IMR-90 (cell line): ENCODE data around the gene TTC7B. TPM values are rescaled to one million over a fixed set of nuclear protein-coding genes. Genes with fewer than 3 reads are reported as not detected.

ENCODE experiments used
- ATAC-seq: fragments of 200-7000 bp; cut with Tn5 transposase; 2 replicates; pipeline ENCODE4 v1.9.1; 2020; ENCODE audit warnings: low read depth, mild to moderate bottlenecking, moderate library complexity
- BruUV-seq: library from RNA; stranded (reverse); fragments of 400-500 nt; replicated peaks from 2 replicates; lab custom pipeline; 2021; lab: Mats Ljungman, UMichigan
- CTCF ChIA-PET: fragments of 300-600 bp; formaldehyde crosslinking; extraction: SDS; loops from one replicate; lab custom pipeline; 2021; ENCODE audit warnings: antibody characterized with exemption; lab: Yijun Ruan, JAX
- POLR2A ChIA-PET: fragments of 300-600 bp; sonication (Branson Sonifier 250); formaldehyde crosslinking; loops from one replicate; lab custom pipeline; 2022; ENCODE audit warnings: antibody characterized with exemption; ENCODE audit not compliant: unreplicated experiment; lab: Charles Lee
- DNase-seq: peaks from one replicate; pipeline ENCODE4 v3.0.0; 2013
- H2AFZ ChIP-seq: replicated peaks from 2 replicates; pipeline ENCODE3; 2013; ENCODE audit warnings: low read length, mild to moderate bottlenecking; ENCODE audit not compliant: poor library complexity
- H2AK5ac ChIP-seq: 2 replicates; pipeline ENCODE4 v1.6.1; 2013; ENCODE audit warnings: low read depth, low read length, inconsistent platforms
- H2AK9ac ChIP-seq: replicated peaks from 2 replicates; pipeline ENCODE3; 2013; ENCODE audit warnings: mild to moderate bottlenecking, low read depth, low read length, moderate library complexity; ENCODE audit not compliant: poor library complexity
- H2BK120ac ChIP-seq: 2 replicates; pipeline ENCODE4 v1.6.1; 2013; ENCODE audit warnings: low read depth, low read length, inconsistent platforms
- H2BK15ac ChIP-seq: 3 replicates; pipeline ENCODE4 v1.6.1; 2013; ENCODE audit warnings: low read depth, low read length, inconsistent platforms
- H2BK20ac ChIP-seq: 2 replicates; pipeline ENCODE4 v1.6.1; 2013; ENCODE audit warnings: low read depth, mild to moderate bottlenecking, inconsistent platforms, low read length, moderate library complexity
- H2BK5ac ChIP-seq: 2 replicates; pipeline ENCODE4 v1.6.1; 2013; ENCODE audit warnings: mild to moderate bottlenecking, low read depth, low read length, inconsistent platforms; ENCODE audit not compliant: poor library complexity, severe bottlenecking
- H3K14ac ChIP-seq: replicated peaks from 2 replicates; pipeline ENCODE4 v1.6.1; 2013; ENCODE audit warnings: low read depth, low read length, inconsistent platforms
- H3K18ac ChIP-seq: 2 replicates; pipeline ENCODE4 v1.6.1; 2013; ENCODE audit warnings: low read depth, low read length, control low read depth
- H3K23ac ChIP-seq: 2 replicates; pipeline ENCODE4 v1.6.1; 2013; ENCODE audit warnings: low read depth, low read length, inconsistent platforms
- H3K27ac ChIP-seq: 2 replicates; pipeline ENCODE4 v1.5.1; 2013; ENCODE audit warnings: mild to moderate bottlenecking, control low read depth, low read length; ENCODE audit not compliant: insufficient read depth
- H3K27me3 ChIP-seq: 2 replicates; pipeline ENCODE4 v1.6.1; 2013; ENCODE audit warnings: low read length; ENCODE audit not compliant: control insufficient read depth, insufficient read depth
- H3K36me3 ChIP-seq: 2 replicates; pipeline ENCODE4 v1.6.1; 2013; ENCODE audit warnings: low read length, mixed read lengths; ENCODE audit not compliant: control insufficient read depth, insufficient read depth
- H3K4ac ChIP-seq: 2 replicates; pipeline ENCODE4 v1.6.1; 2013; ENCODE audit warnings: low read depth, low read length, inconsistent platforms
- H3K4me1 ChIP-seq: 2 replicates; pipeline ENCODE4 v1.6.1; 2013; ENCODE audit warnings: low read length, mixed read lengths; ENCODE audit not compliant: control insufficient read depth, insufficient read depth
- H3K4me2 ChIP-seq: 2 replicates; pipeline ENCODE4 v1.6.1; 2013; ENCODE audit warnings: low read depth, mild to moderate bottlenecking, control low read depth, low read length, moderate library complexity
- H3K4me3 ChIP-seq: 2 replicates; pipeline ENCODE4 v1.5.1; 2013; ENCODE audit warnings: low read depth, mild to moderate bottlenecking, control low read depth, low read length, moderate library complexity; ENCODE audit not compliant: insufficient read depth
- H3K56ac ChIP-seq: 2 replicates; pipeline ENCODE4 v1.6.1; 2013; ENCODE audit warnings: low read length, inconsistent platforms; ENCODE audit not compliant: insufficient read depth; ENCODE audit errors: extremely low read depth
- H3K79me1 ChIP-seq, 2 experiments: 2 replicates each; pipeline ENCODE4 v1.6.1; 2013; ENCODE audit warnings: low read length in 2 of 2, inconsistent platforms in 1 of 2, low read depth in 1 of 2
- H3K9ac ChIP-seq: 2 replicates; pipeline ENCODE4 v1.6.1; 2013; ENCODE audit warnings: low read depth, low read length, control low read depth
- H3K9me1 ChIP-seq: 2 replicates; pipeline ENCODE4 v1.6.1; 2013; ENCODE audit warnings: low read length, inconsistent platforms; ENCODE audit not compliant: insufficient read depth
- H3K9me3 ChIP-seq: 2 replicates; pipeline ENCODE4 v1.6.1; 2013; ENCODE audit warnings: low read length; ENCODE audit not compliant: control insufficient read depth, insufficient read depth
- H4K20me1 ChIP-seq: 2 replicates; pipeline ENCODE4 v1.6.1; 2013; ENCODE audit warnings: low read length, inconsistent platforms; ENCODE audit not compliant: insufficient read depth
- H4K5ac ChIP-seq: 2 replicates; pipeline ENCODE4 v1.6.1; 2013; ENCODE audit warnings: mild to moderate bottlenecking, low read depth, low read length, control low read depth
- H4K8ac ChIP-seq, 2 experiments: 2 replicates each; pipeline ENCODE4 v1.6.1; 2013; ENCODE audit warnings: low read depth in 2 of 2, low read length in 2 of 2, control low read depth in 1 of 2, inconsistent platforms in 1 of 2
- H4K91ac ChIP-seq: 2 replicates; pipeline ENCODE4 v1.6.1; 2013; ENCODE audit warnings: low read depth, low read length, inconsistent platforms; ENCODE audit not compliant: insufficient read depth
- CEBPB ChIP-seq: IDR thresholded peaks from 2 replicates; pipeline ENCODE4 v1.6.1; 2012; ENCODE audit warnings: low read depth, low read length, improper control_type of control experiment
- CHD1 ChIP-seq: IDR thresholded peaks from 2 replicates; pipeline ENCODE4 v1.6.1; 2012; ENCODE audit warnings: low read depth, low read length, improper control_type of control experiment
- CTCF ChIP-seq: conservative IDR thresholded peaks from 2 replicates; pipeline ENCODE4 v1.5.1; 2012; ENCODE audit warnings: mild to moderate bottlenecking, low read depth, low read length, improper control_type of control experiment
- FOS ChIP-seq: fragments of 150-350 bp; IDR thresholded peaks from 2 replicates; pipeline ENCODE4 v1.6.1; 2016; ENCODE audit warnings: low read depth, low read length
- MAZ ChIP-seq: IDR thresholded peaks from 2 replicates; pipeline ENCODE4 v1.6.1; 2012; ENCODE audit warnings: low read depth, mild to moderate bottlenecking, low read length, improper control_type of control experiment, moderate library complexity, borderline replicate concordance
- MXI1 ChIP-seq: IDR thresholded peaks from 2 replicates; pipeline ENCODE4 v1.6.1; 2012; ENCODE audit warnings: low read depth, mild to moderate bottlenecking, low read length, moderate library complexity, borderline replicate concordance
- NFE2L2 ChIP-seq: fragments of 150-350 bp; IDR thresholded peaks from 2 replicates; pipeline ENCODE4 v1.6.1; 2016; ENCODE audit warnings: low read depth, mild to moderate bottlenecking, low read length
- POLR2A ChIP-seq: IDR thresholded peaks from 2 replicates; pipeline ENCODE4 v1.6.1; 2012; ENCODE audit warnings: mild to moderate bottlenecking, low read depth, low read length
- RAD21 ChIP-seq: IDR thresholded peaks from 2 replicates; pipeline ENCODE4 v1.6.1; 2012; ENCODE audit warnings: low read length, improper control_type of control experiment
- RCOR1 ChIP-seq: IDR thresholded peaks from 2 replicates; pipeline ENCODE4 v1.6.1; 2012; ENCODE audit warnings: mild to moderate bottlenecking, low read length, improper control_type of control experiment; ENCODE audit not compliant: insufficient replicate concordance
- RFX5 ChIP-seq: IDR thresholded peaks from 2 replicates; pipeline ENCODE4 v1.8.0; 2012; ENCODE audit warnings: low read depth, mild to moderate bottlenecking, low read length, moderate library complexity
- SMC3 ChIP-seq: fragments of 150-350 bp; IDR thresholded peaks from 2 replicates; pipeline ENCODE4 v1.6.1; 2016; ENCODE audit warnings: low read depth, mild to moderate bottlenecking, antibody characterized with exemption, low read length, moderate library complexity
- USF2 ChIP-seq: fragments of 150-350 bp; IDR thresholded peaks from 2 replicates; pipeline ENCODE4 v1.6.1; 2017; ENCODE audit warnings: mild to moderate bottlenecking, antibody characterized with exemption, low read length, low read depth
- WGBS, 2 experiments: methylation state at CpG; one replicate each; pipeline versions ENCODE4 v1.1.5 to v1.1.7; 2013; ENCODE audit warnings: missing lambda C conversion rate in 2 of 2; ENCODE audit not compliant: insufficient read length in 1 of 2; ENCODE audit errors: extremely low coverage in 2 of 2; 5-methylcytosine and 5-hydroxymethylcytosine counted together
- dilution Hi-C: fragments of 300-500 bp; cut with HindIII; formaldehyde crosslinking; loops from one replicate; pipeline ENCODE4 v1.14.3; 2018; ENCODE audit warnings: low sequenced_read_pairs; ENCODE audit not compliant: unreplicated experiment
- in situ Hi-C: fragments of 300-500 bp; cut with MboI; formaldehyde crosslinking; loops from 3 replicates; pipeline ENCODE4 v1.14.3; 2019; ENCODE audit warnings: low sequenced_read_pairs, inconsistent platforms, mixed read lengths
- intact Hi-C: fragments of 100-400 bp; cut with micrococcal nuclease; formaldehyde crosslinking; loops from 2 replicates; pipeline ENCODE4 v1.10.0; 2022
- polyA plus RNA-seq, 3 experiments: library from polyadenylated mRNA; depleted of rRNA; stranded (reverse); fragments of >200 nt; gene quantifications; 2 replicates each; pipeline ENCODE4 v1.2.3, GENCODE V29; 2012; ENCODE audit warnings: low replicate concordance in 1 of 3
- total RNA-seq: library from RNA; depleted of rRNA; stranded (reverse); fragments of >200 nt; gene quantifications from 2 replicates; pipeline ENCODE4 v1.2.3, GENCODE V29; 2012

The TTC7B gene
- total and polyA plus RNA-seq, 2 of the 4 experiments (the other 2 are of a cell fraction) = 18.1 to 35.3 TPM

- Histone ChIP-seq H4K20me1 (no peaks in the 10 kb centered on the region), H2AK9ac (no peak overlapping the region), H3K9me3 (no peaks in the 10 kb centered on the region), H3K4me1 (peaks cover 7% of the 10 kb centered on the region; the same call in 1 of the 2 replicates), H4K8ac (peak overlapping the region; percentile 84 to 93), H3K56ac (peak overlapping the region; percentile 43; the same call in 1 of the 2 replicates), H3K9ac (no peak overlapping the region), H3K23ac (peak overlapping the region; percentile 58), H3K9me1 (0 out of 2 replicates have a peak, but pooled peaks cover 4% of the 10 kb centered on the region), H3K79me1 (no peaks in the 10 kb centered on the region), H3K4me3 (no peak overlapping the region), H4K91ac (peak overlapping the region; percentile 79), H2AK5ac (peak overlapping the region; percentile 71; the same call in 1 of the 2 replicates), H3K36me3 (no peaks in the 10 kb centered on the region), H2BK20ac (peak overlapping the region; percentile 64; the same call in 1 of the 2 replicates), H4K5ac (peak overlapping the region; percentile 79), H3K4me2 (peak overlapping the region; percentile 73), H2BK15ac (peak overlapping the region; percentile 49; the same call in 2 of the 3 replicates), H2AFZ (peak overlapping the region; percentile 88), H2BK120ac (peak overlapping the region; percentile 91), H3K14ac (peak overlapping the region; percentile 58), H3K27me3 (no peaks in the 10 kb centered on the region), H2BK5ac (peak overlapping the region; percentile 50), H3K27ac (peak overlapping the region; percentile 3; the same call in 1 of the 2 replicates), H3K4ac (peak overlapping the region; percentile 83), H3K18ac (peak overlapping the region; percentile 71)
- peak; percentile 81 for ATAC-seq
- POLR2A ChIA-PET = interaction anchor here (0.9 kb wide), 1 partner anchor 19 kb away, joined by 4 read pairs; no protein-coding TSS in a partner anchor
- TF ChIP-seq RFX5 (no peak), CEBPB (no peak), POLR2A (no peak), SMC3 (no peak), MAZ (no peak), CHD1 (no peak), CTCF (no peak), RAD21 (no peak), RCOR1 (no peak), FOS (no peak), MXI1 (no peak), USF2 (no peak), NFE2L2 (no peak)
- peak; percentile 63 for DNase-seq
- in situ Hi-C loops = no loop called here
- CTCF ChIA-PET = interaction anchor here (0.6 kb wide), 1 partner anchor 23 kb away, joined by 3 read pairs; the partner anchor contains the start of gene TTC7B
- dilution Hi-C loops = no loop called here
- no CpG with 5 or more reads among the region's 10 CpGs for WGBS, 2 experiments
- BruUV-seq = no TSS peak
- intact Hi-C loops = no loop called here
These were observed 23.0 kb upstream of the TTC7B start for GRCh38 chr14:90839024-90839888.
